ENCODE measurements around the gene HIPK2. TPM values are rescaled to one million over a fixed set of nuclear protein-coding genes. Genes with fewer than 3 reads are reported as not detected.

The HIPK2 gene
- total and polyA plus RNA-seq, 2 of the 4 experiments (the other 2 are of a cell fraction) = 22.0 to 27.1 TPM

GRCh38 chr7:139661903-139662302 is 115.9 kb downstream of the HIPK2 start:
- H4K20me1 ChIP-seq (ENCODE audit: insufficient read depth, low read length) = peaks cover 95% of the 10 kb centered on the region
- H3K27ac ChIP-seq (ENCODE audit: insufficient read depth, low read length) = no peak overlapping the region
- in situ Hi-C loops (cut with MboI; ENCODE audit: low sequenced_read_pairs) (no loop called here), dilution Hi-C loops (cut with HindIII; ENCODE audit: low sequenced_read_pairs, unreplicated experiment) (no loop called here), intact Hi-C loops (cut with micrococcal nuclease) (no loop called here)
- H4K8ac ChIP-seq (ENCODE audit: low read depth in 2 of 2, low read length in 2 of 2) = no peak overlapping the region
- H2AK9ac ChIP-seq (replicated peaks; ENCODE audit: low read depth, low read length, poor library complexity) = no peak overlapping the region
- no peak overlapping the region for H3K18ac ChIP-seq (ENCODE audit: low read depth, low read length)
- ChIA-PET POLR2A (ENCODE audit: unreplicated experiment) (interaction anchor here (0.7 kb wide), 1 partner anchor 14 kb away, joined by 4 read pairs; no protein-coding TSS in a partner anchor), CTCF (interaction anchor here (1.1 kb wide), 1 partner anchor 43 kb away, joined by 3 read pairs; no protein-coding TSS in a partner anchor)
- no peak overlapping the region for H2AK5ac ChIP-seq (ENCODE audit: low read depth, low read length)
- H4K91ac ChIP-seq (ENCODE audit: insufficient read depth, low read depth, low read length) = no peak overlapping the region
- peaks cover 69 to 100% of the 10 kb centered on the region in 2 experiments for H3K79me1 ChIP-seq (ENCODE audit: low read depth in 1 of 2, low read length in 2 of 2)
- no peak overlapping the region for H3K23ac ChIP-seq (ENCODE audit: low read depth, low read length)
- no peak for ATAC-seq (ENCODE audit: low read depth)
- no peaks in the 10 kb centered on the region for H3K27me3 ChIP-seq (ENCODE audit: control insufficient read depth, insufficient read depth, low read length)
- H2BK20ac ChIP-seq (ENCODE audit: low read depth, low read length) = no peak overlapping the region
- no peaks in the 10 kb centered on the region for H3K9me3 ChIP-seq (ENCODE audit: control insufficient read depth, insufficient read depth, low read length)
- peaks cover 14% of the 10 kb centered on the region for H3K4me1 ChIP-seq (ENCODE audit: control insufficient read depth, insufficient read depth, low read length)
- no peak overlapping the region for H2BK15ac ChIP-seq (ENCODE audit: low read depth, low read length)
- H3K9ac ChIP-seq (ENCODE audit: low read depth, low read length) = no peak overlapping the region
- H3K4ac ChIP-seq (ENCODE audit: low read depth, low read length) = no peak overlapping the region
- peaks cover 42% of the 10 kb centered on the region for H3K9me1 ChIP-seq (ENCODE audit: insufficient read depth, low read length)
- no peak overlapping the region for H2BK120ac ChIP-seq (ENCODE audit: low read depth, low read length)
- H2BK5ac ChIP-seq (ENCODE audit: low read depth, low read length, poor library complexity, severe bottlenecking) = no peak overlapping the region
- DNase-seq = no peak
- no peak overlapping the region for H3K14ac ChIP-seq (replicated peaks; ENCODE audit: low read depth, low read length)
- no peak overlapping the region for H4K5ac ChIP-seq (ENCODE audit: low read depth, low read length)
- no peak overlapping the region for H3K4me3 ChIP-seq (ENCODE audit: insufficient read depth, low read depth, low read length)
- H3K36me3 ChIP-seq (ENCODE audit: control insufficient read depth, insufficient read depth, low read length) = peaks cover 23% of the 10 kb centered on the region; the same call in 1 of the 2 replicates
- BruUV-seq (replicated peaks) = no TSS peak
- H2AFZ ChIP-seq (replicated peaks; ENCODE audit: low read length, poor library complexity) = no peak overlapping the region
- H3K4me2 ChIP-seq (ENCODE audit: low read depth, low read length) = no peak overlapping the region
- TF ChIP-seq MAZ (IDR thresholded peaks at IDR 0.05; ENCODE audit: borderline replicate concordance, low read depth, low read length) (no peak), CHD1 (IDR thresholded peaks at IDR 0.05; ENCODE audit: low read depth, low read length) (no peak), SMC3 (IDR thresholded peaks at IDR 0.05; ENCODE audit: low read depth, low read length) (no peak), RFX5 (IDR thresholded peaks at IDR 0.05; ENCODE audit: low read depth, low read length) (no peak), BHLHE40 (IDR thresholded peaks at IDR 0.05; ENCODE audit: low read depth, low read length) (no peak), RCOR1 (IDR thresholded peaks at IDR 0.05; ENCODE audit: insufficient replicate concordance, low read length) (no peak), FOS (IDR thresholded peaks at IDR 0.05; ENCODE audit: low read depth, low read length) (no peak), RAD21 (IDR thresholded peaks at IDR 0.05; ENCODE audit: low read length) (no peak), POLR2A (IDR thresholded peaks at IDR 0.05; ENCODE audit: low read depth, low read length) (no peak), CEBPB (IDR thresholded peaks at IDR 0.05; ENCODE audit: low read depth, low read length) (no peak), MXI1 (IDR thresholded peaks at IDR 0.05; ENCODE audit: borderline replicate concordance, low read depth, low read length) (no peak), ELK1 (IDR thresholded peaks at IDR 0.05; ENCODE audit: borderline replicate concordance, low read depth, low read length) (no peak)
- no CpG with 5 or more reads among the region's 3 CpGs for WGBS, 2 experiments (ENCODE audit: extremely low coverage in 2 of 2, insufficient read length in 1 of 2)
- H3K56ac ChIP-seq (ENCODE audit: extremely low read depth, insufficient read depth, low read length) = no peak overlapping the region

All from IMR-90 (cell line).